ENCODE results near the gene AUNIP.

AUNIP gene

GRCh38 chr1:25858906-25859789 is at the start of gene AUNIP:
AUNIP (minus strand) TSS chr1:25859457; CDS start chr1:25859357, 100 bp downstream.
- DNase-seq: peak; percentile 92

- no peak for DNase-seq
Observed at GRCh38 chr1:25909040-25909439, 49.8 kb upstream of the AUNIP start.

- no peak for DNase-seq
Observed at GRCh38 chr1:25908161-25908560, 48.9 kb upstream of the AUNIP start.

DNA sequence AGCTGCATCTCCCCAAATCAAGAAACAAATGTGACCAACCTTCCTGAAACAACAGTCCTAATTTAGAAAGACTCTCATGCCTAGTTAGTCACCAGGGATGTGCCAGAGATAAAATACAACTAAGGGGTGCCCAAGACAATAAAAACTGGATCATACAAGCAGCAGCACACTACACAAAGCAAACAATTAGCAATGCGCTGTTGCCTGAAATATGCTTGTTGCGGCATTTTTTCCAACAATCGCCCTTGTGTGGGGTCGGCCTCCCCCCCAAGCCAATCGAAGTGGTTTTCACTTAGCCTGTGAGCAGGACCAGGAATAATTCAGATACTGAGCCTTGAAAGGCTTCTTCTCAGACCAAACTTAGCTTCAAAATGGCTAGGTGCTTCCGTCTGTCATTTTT is 48.3 kb upstream of the AUNIP start:
- no peak for DNase-seq

GRCh38 chr1:25906644-25907300 is 47.5 kb upstream of the AUNIP start:
- peak; percentile 70 for DNase-seq

DNA sequence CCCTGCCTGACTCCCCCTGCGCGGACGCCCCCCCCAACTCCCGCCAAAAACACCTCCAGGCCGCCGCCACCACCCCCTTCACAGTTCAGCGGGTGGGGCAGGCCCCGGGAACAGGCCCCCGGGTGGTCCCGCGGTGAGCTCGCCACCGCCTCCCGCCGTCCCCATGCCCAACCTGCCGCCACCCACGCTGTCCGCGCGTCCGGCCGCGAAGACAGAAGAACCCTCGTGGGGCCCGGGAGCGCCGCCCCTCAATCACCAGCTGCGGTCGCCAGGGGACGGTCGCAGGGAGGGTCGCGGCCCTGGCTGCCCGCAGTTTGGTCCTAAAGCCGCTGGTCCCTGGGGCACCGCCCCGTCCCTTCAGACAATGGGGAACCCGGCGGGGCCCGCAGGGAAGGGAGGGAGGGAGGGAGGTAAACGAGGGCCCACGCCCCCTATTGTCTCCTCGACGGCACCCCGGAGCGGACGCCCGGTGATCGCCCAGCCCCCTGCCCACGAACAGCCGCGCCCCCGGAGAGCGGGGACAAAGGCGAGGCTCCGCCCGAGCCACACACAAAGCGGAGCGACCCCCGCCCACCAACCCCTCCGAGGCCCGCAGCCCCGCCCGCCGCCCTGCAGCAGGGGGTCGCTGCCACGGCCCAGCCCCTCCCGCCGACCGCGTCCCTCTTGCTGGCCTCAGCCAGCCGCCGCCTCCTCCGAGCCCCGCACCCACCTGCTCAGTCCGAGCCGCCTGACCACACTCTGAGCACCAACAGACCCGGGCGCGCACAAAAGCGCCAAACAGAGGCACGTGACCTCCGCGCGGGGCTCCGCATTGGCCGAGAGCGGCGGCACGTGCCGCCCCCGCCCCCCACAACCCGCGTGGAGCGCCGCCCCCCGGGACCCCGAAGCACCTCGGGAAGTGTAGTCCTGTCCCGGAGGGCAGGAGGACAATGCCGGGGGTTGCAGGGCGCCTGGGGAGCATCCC is 46.7 kb upstream of the AUNIP start, which contains the start of gene STMN1:
TSS of gene STMN1 (minus strand) at position 740 of the 964 bp plus-strand sequence. CDS start 1,743 bp downstream, outside the sequence.
- DNase-seq: peak; percentile 93

DNA sequence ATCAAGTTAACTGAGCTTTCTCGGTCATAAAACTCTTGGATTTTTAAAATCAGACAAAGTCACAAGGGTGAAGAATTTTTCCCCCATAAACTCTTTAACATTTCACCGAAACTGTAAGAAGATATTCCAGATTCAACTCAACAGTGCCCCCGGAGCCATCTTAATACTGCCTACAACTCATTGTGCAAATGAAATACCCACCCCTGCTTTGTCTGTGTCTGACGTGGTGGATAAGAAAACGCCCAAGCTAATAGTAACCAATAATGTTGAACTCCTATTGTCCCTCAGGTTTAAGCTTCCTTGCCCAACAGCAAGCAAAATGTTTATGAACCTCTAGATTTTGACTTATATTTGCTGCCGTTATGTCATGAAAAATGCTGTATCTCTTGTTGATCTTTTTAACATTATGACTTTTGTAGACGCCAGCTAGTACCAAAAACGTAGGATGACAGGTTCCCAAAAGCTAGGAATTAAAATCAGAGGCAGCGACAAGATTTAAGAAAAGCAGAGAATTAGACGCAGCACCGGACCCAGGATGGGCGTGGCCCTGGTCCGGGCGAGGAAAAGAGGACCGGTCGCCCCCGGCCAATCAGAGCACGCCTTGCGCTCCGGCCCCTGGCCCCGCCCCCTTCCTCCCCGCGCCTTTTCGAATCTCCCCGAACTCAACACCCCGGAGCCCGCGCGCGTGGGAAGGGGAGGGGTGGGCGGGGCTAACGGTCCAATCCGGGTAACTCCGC is 45.9 kb upstream of the AUNIP start:
- DNase-seq: peak; percentile 94

DNA sequence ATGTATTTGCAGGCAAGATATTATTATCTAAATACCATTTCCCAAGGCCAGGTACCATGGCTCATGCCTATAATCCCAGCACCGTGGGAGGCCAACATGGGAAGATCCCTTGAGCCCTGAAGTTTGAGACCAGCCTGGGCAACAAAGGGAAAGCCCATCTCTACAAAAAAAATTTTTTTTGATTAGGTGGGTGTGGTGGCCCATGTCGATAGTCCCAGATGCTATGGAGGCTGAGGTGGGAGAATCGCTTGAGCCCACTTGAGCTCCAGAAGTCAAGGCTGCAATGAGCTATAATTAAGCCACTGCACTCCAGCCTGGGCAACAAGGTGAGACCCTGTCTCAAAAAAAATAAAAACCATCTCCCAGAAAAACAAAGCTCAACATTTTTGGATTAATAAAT is 44.7 kb upstream of the AUNIP start:
- DNase-seq: no peak

DNA sequence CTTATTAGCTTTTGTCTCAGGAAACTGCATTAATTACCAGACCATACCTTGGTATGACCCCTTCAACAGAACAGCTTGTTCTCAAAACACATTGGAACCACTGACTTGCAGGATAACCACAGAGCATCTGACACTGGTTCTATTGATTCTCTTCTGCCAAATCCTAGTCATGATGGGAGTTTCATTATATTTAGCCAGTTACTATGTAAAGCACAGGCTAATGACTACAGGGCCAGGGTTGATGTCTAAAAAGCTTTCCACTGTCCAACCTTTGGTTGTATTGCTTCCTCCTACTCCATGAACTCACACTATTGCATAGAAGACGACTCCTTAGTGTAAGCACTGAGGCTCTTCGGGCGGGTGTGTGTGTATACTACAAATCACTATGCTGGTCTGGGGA is 43.2 kb upstream of the AUNIP start:
- no peak for DNase-seq

DNA sequence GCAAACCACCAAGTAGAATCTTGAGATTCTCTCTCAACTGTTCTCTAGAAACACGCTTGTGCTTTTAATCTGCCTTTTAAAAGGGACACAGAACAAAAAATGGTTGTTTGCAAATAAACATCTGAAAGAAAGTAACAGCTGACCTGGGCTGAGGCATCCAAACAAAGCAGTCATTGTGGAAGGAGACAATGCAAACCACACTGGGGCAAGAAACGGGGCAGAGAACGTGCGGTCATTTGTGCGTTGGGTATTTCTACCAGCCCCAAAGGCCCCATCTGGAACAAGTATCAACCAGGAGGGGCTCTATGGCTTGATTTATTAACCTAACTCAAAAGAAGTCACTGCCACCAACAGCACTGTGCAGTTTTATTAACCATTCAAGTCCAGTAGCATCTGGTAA is 41.0 kb upstream of the AUNIP start:
- DNase-seq: no peak

- no peak for DNase-seq
Observed at GRCh38 chr1:25899792-25900191, 40.5 kb upstream of the AUNIP start.

GRCh38 chr1:25898223-25899015 is 39.2 kb upstream of the AUNIP start:
- DNase-seq: peak; percentile 19

GRCh38 chr1:25897754-25898153 is 38.5 kb upstream of the AUNIP start:
- DNase-seq: no peak

DNA sequence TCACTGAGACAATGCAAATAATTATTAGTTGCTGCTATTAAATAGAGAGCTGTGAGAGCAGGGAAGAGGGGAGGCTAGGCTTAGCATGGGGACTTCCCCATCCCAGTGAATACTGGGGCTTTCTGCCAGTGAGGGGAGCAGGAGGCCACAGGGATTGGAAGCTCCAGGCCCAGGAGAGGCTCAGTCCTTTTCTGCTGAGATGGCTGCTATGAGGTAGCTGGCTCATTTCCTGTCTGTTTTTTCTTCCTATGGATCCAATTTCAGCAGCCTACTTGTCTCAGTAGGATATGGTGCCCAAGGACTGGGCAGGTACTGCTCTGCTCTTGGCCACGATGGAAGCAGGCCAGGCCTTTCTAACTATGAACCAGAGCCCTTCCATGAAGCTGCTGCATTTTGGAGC is 37.0 kb upstream of the AUNIP start:
- DNase-seq: no peak

- peak; percentile 79 for DNase-seq
Observed at GRCh38 chr1:25895365-25895990, 36.2 kb upstream of the AUNIP start.

GRCh38 chr1:25893116-25893515 is 33.9 kb upstream of the AUNIP start:
- DNase-seq: no peak

- DNase-seq: no peak
Observed at GRCh38 chr1:25891606-25892005, 32.3 kb upstream of the AUNIP start.

GRCh38 chr1:25890239-25891034 is 31.2 kb upstream of the AUNIP start:
- DNase-seq: no peak

- peak; percentile 17 for DNase-seq
Observed at GRCh38 chr1:25889470-25889869, 30.2 kb upstream of the AUNIP start.

DNA sequence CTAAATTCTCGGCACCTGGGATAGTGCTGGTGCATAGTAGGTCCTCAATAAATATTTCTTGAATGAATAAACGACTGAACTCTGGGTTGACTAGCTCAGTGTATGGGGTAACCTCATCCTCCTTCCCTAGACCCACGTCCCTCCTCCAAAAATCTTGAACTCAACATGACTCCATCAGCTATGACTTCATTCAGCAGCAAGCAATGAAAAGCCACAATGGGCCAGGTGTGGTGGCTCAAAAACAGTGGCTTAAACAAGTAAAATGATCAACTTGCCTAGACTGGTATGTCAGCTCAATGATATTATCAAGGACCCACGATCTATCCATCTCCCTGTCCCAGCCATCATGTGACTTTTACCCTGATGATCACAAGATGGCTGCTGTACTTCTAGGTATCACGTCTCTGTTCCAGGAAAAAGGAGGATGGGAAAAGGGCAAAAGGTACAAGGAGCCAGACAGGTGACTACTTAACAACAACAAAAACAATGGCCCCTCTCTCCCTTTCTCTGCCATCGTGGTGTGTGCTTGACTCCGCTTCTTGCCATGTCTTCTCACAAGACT is 29.2 kb upstream of the AUNIP start:
- no peak for DNase-seq

All from NCI-H2107 (cell line).